ENCODE data around the gene LTF. TPM values are rescaled to one million over a fixed set of nuclear protein-coding genes. Genes with fewer than 3 reads are reported as not detected.
A peak's percentile ranks its signal among the peaks of the same experiment; 100 is the strongest.

Gene LTF
- total and polyA plus RNA-seq, 9 of the 15 experiments (the other 6 are each of a cell fraction or from before 2014, with no cell fraction given): 0.07 TPM; not detected in 8

GRCh38 chr3:46496746-46497555, 32.2 kb upstream of the LTF start (continued):
- peak; percentile 88; the same call in 1 of the 2 replicates for TF ChIP-seq REST (IDR thresholded peaks at IDR 0.05; ENCODE audit: borderline replicate concordance)
- TF ChIP-seq REST (CRISPR knock-in tag; IDR thresholded peaks at IDR 0.05; ENCODE audit: low read depth): no peak
- TF ChIP-seq ZBTB49 (CRISPR knock-in tag; IDR thresholded peaks at IDR 0.05; ENCODE audit: borderline replicate concordance): no peak
- TF ChIP-seq ZNF592 (IDR thresholded peaks at IDR 0.05): peak; percentile 24
- peak; percentile 73 to 86 for TF ChIP-seq RAD21 (CRISPR knock-in tag; conservative IDR thresholded peaks at IDR 0.05 in 1 of 2, IDR thresholded peaks at IDR 0.05 in 1 of 2)
- 0 out of 4 replicates have a peak, but pooled peaks of 1 of the 2 experiments have one; percentile 28 for TF ChIP-seq TBL1XR1 (IDR thresholded peaks at IDR 0.05; ENCODE audit: low read length in 2 of 2)
- TF ChIP-seq ATF7 (IDR thresholded peaks at IDR 0.05): peak; percentile 13; the same call in 1 of the 2 replicates

Measured in K562 (cell line).